Lower leg skin (tissue), 4 donors: ENCODE measurements around the gene SFTPA1. TPM values are rescaled to one million over a fixed set of nuclear protein-coding genes. Genes with fewer than 3 reads are reported as not detected.
A peak's percentile ranks its signal among the peaks of the same experiment; 100 is the strongest.
"Not testable (repeated sequence)": the region's sequence is repeated elsewhere in the genome, so short reads cannot be mapped to it uniquely, and the experiment has no call there.

Experiments used
- DNase-seq, 2 donors: peaks; one replicate each; pipeline ENCODE4 v3.0.0-alpha.2; 2019; ENCODE audit warnings: low spot score in 2 of 2
- H3K4me3 ChIP-seq: fragments of 200-600 bp; sonication (generic); 2 replicates; pipeline ENCODE4 v1.5.1; 2017; ENCODE audit warnings: mild to moderate bottlenecking, low read depth; ENCODE audit not compliant: poor library complexity, severe bottlenecking
- CTCF ChIP-seq, 3 donors: fragments of 450-650 bp; IDR thresholded peaks; one replicate each; pipeline ENCODE4 v1.5.1; 2016; ENCODE audit warnings: antibody characterized with exemption in 3 of 3, mild to moderate bottlenecking in 3 of 3, moderate library complexity in 2 of 3
- POLR2A ChIP-seq, 2 donors: fragments of 450-650 bp; IDR thresholded peaks; one replicate each; pipeline ENCODE4 v1.6.1; 2016 to 2017; ENCODE audit warnings: antibody characterized with exemption in 2 of 2, mild to moderate bottlenecking in 1 of 2, moderate library complexity in 1 of 2
- WGBS, 2 donors: methylation state at CpG; one replicate each; pipeline ENCODE4 v1.1.5; 2018; 5-methylcytosine and 5-hydroxymethylcytosine counted together
- intact Hi-C: fragments of 100-400 bp; cut with DNase I; formaldehyde crosslinking; loops from one replicate; pipeline ENCODE4 v1.15.0; 2023; ENCODE audit warnings: low total_unique reads
- total RNA-seq, 4 donors: library from RNA; depleted of rRNA; stranded (reverse); fragments of >200 nt; gene quantifications; one replicate each; pipeline ENCODE4 v1.1.0, GENCODE V29; 2016

SFTPA1 gene
- total RNA-seq, 4 donors from 2014 or later = not detected

- intact Hi-C loops = no loop called here
- no peak for TF ChIP-seq POLR2A (IDR thresholded peaks at IDR 0.05)
- TF ChIP-seq CTCF (IDR thresholded peaks at IDR 0.05) = no peak
- DNase-seq = no peak
- no peak overlapping the region for H3K4me3 ChIP-seq
These were observed 21.9 kb upstream of the SFTPA1 start for GRCh38 chr10:79588800-79589199.

GRCh38 chr10:79593377-79593776, 17.4 kb upstream of the SFTPA1 start:
- TF ChIP-seq POLR2A (IDR thresholded peaks at IDR 0.05) (no peak), CTCF (IDR thresholded peaks at IDR 0.05) (no peak)
- H3K4me3 ChIP-seq = no peak overlapping the region
- 71 to 76% methylated on average over 1 of the region's 1 CpG for WGBS, 2 donors
- DNase-seq = no peak
- intact Hi-C loops = no loop called here

GRCh38 chr10:79594565-79594964, 16.2 kb upstream of the SFTPA1 start:
- intact Hi-C loops, DNase-seq, H3K4me3 ChIP-seq: not testable (repeated sequence)
- 64 to 100% methylated on average over 3 of the region's 3 CpGs for WGBS, 2 donors

GRCh38 chr10:79595510-79595909, 15.2 kb upstream of the SFTPA1 start:
- TF ChIP-seq CTCF (IDR thresholded peaks at IDR 0.05) = no peak
- no peak for TF ChIP-seq POLR2A (IDR thresholded peaks at IDR 0.05)
- no peak overlapping the region for H3K4me3 ChIP-seq
- DNase-seq = no peak
- intact Hi-C loops = no loop called here
- WGBS, 2 donors = 44 to 50% methylated on average over 3 of the region's 3 CpGs

GRCh38 chr10:79599644-79600043, 11.1 kb upstream of the SFTPA1 start:
- DNase-seq, intact Hi-C loops, H3K4me3 ChIP-seq: not testable (repeated sequence)
- 71 to 80% methylated on average over 9 of the region's 9 CpGs for WGBS, 2 donors

- TF ChIP-seq CTCF (IDR thresholded peaks at IDR 0.05) (no peak), POLR2A (IDR thresholded peaks at IDR 0.05) (no peak)
- no peak overlapping the region for H3K4me3 ChIP-seq
- no peak for DNase-seq
- WGBS, 2 donors = 30 to 50% methylated on average over 1 of the region's 1 CpG
- intact Hi-C loops = no loop called here
These were observed 8.8 kb upstream of the SFTPA1 start for GRCh38 chr10:79601939-79602338.

GRCh38 chr10:79602953-79603352, 7.8 kb upstream of the SFTPA1 start:
- no peak for TF ChIP-seq CTCF (IDR thresholded peaks at IDR 0.05)
- H3K4me3 ChIP-seq = no peak overlapping the region
- DNase-seq = peak in 1 of 2 donors; percentile 43
- intact Hi-C loops = no loop called here
- WGBS, 2 donors = 52 to 75% methylated on average over 2 of the region's 2 CpGs
